AG04449 (cell line): Measurements from ENCODE around the gene MAP2K7.
A peak's percentile ranks its signal among the peaks of the same experiment; 100 is the strongest.

Experiments used
- CTCF ChIA-PET: fragments of 350-600 bp; formaldehyde crosslinking; extraction: SDS; loops from one replicate; lab custom pipeline; 2021; ENCODE audit warnings: antibody characterized with exemption; lab: Yijun Ruan, JAX
- POLR2A ChIA-PET: fragments of 400-600, 350-600 bp; formaldehyde crosslinking; extraction: SDS; loops from one replicate; lab custom pipeline; 2020; ENCODE audit warnings: antibody characterized with exemption, inconsistent platforms; lab: Yijun Ruan, JAX
- DNase-seq: peaks from one replicate; pipeline ENCODE4 v3.0.0-alpha.2; 2010; ENCODE audit warnings: low read depth, low spot score
- H3K4me3 ChIP-seq: 2 replicates; pipeline ENCODE4 v1.5.1; 2011; ENCODE audit warnings: low read depth, mild to moderate bottlenecking, control low read depth, low read length
- CTCF ChIP-seq: IDR thresholded peaks from one replicate; pipeline ENCODE4 v1.5.1; 2011; ENCODE audit warnings: mild to moderate bottlenecking, moderate library complexity, low read length, control low read depth, inconsistent platforms; ENCODE audit not compliant: insufficient read depth; ENCODE audit errors: missing control alignments

MAP2K7 gene

GRCh38 chr19:7925171-7925851 is 21.6 kb downstream of the MAP2K7 start:
- peak; percentile 96 for TF ChIP-seq CTCF
- peak overlapping the region; percentile 49 for H3K4me3 ChIP-seq
- ChIA-PET CTCF (interaction anchor here (1.0 to 4.2 kb wide), 2 partner anchors 19 to 45 kb away, joined by 4 to 43 read pairs; partner anchors contain the start of gene TIMM44), POLR2A (no interaction called here)
- no peak for DNase-seq

- ChIA-PET POLR2A (no interaction called here), CTCF (interaction anchor here (1.0 to 4.2 kb wide), 5 partner anchors 10 to 73 kb away, joined by 3 to 43 read pairs (median 4); partner anchors contain the start of gene TIMM44)
- TF ChIP-seq CTCF, result no peak
- peak within 1 kb of the TSS; percentile 53 for H3K4me3 ChIP-seq
- DNase-seq, result no peak
Observed at GRCh38 chr19:7926021-7926726, 22.5 kb downstream of the MAP2K7 start, which contains the start of gene CTXN1. TSS of gene CTXN1 (minus strand) at chr19:7926135. CDS start at chr19:7925538, 597 bp downstream.

- H3K4me3 ChIP-seq, result no peak overlapping the region
- ChIA-PET POLR2A (interaction anchor here (1.2 kb wide), 1 partner anchor 17 kb away, joined by 3 read pairs; the partner anchor contains the start of gene TIMM44), CTCF (interaction anchor here (0.8 to 4.2 kb wide), 6 partner anchors 9 to 93 kb away, joined by 3 to 43 read pairs (median 4); partner anchors contain the start of gene TIMM44)
- TF ChIP-seq CTCF, result no peak
- DNase-seq, result no peak
Observed at GRCh38 chr19:7926727-7927604, 23.3 kb downstream of the MAP2K7 start.

GRCh38 chr19:7927605-7928333 is 24.1 kb downstream of the MAP2K7 start:
- H3K4me3 ChIP-seq, result no peak overlapping the region
- no peak for TF ChIP-seq CTCF
- DNase-seq, result no peak
- ChIA-PET CTCF (interaction anchor here (0.8 to 4.2 kb wide), 3 partner anchors 8 to 94 kb away, joined by 3 to 43 read pairs (median 3); partner anchors contain the start of gene TIMM44), POLR2A (interaction anchor here (1.0 to 1.2 kb wide), 2 partner anchors 16 to 598 kb away, joined by 3 read pairs; partner anchors contain the start of gene TIMM44)

GRCh38 chr19:7928334-7928706 is 24.6 kb downstream of the MAP2K7 start:
- CTCF ChIA-PET, result interaction anchor here (1.1 to 4.2 kb wide), 3 partner anchors 8 to 75 kb away, joined by 4 to 43 read pairs (median 9); partner anchors contain the start of genes SNAPC2 and TIMM44
- H3K4me3 ChIP-seq, result no peak overlapping the region
- POLR2A ChIA-PET, result interaction anchor here (1.0 to 1.6 kb wide), 2 partner anchors 15 to 598 kb away, joined by 3 to 10 read pairs; partner anchors contain the start of gene TIMM44
- no peak for DNase-seq
- no peak for TF ChIP-seq CTCF
